ENCODE results near the gene LRRN4.
A peak's percentile ranks its signal among the peaks of the same experiment; 100 is the strongest.

Gene LRRN4

DNA sequence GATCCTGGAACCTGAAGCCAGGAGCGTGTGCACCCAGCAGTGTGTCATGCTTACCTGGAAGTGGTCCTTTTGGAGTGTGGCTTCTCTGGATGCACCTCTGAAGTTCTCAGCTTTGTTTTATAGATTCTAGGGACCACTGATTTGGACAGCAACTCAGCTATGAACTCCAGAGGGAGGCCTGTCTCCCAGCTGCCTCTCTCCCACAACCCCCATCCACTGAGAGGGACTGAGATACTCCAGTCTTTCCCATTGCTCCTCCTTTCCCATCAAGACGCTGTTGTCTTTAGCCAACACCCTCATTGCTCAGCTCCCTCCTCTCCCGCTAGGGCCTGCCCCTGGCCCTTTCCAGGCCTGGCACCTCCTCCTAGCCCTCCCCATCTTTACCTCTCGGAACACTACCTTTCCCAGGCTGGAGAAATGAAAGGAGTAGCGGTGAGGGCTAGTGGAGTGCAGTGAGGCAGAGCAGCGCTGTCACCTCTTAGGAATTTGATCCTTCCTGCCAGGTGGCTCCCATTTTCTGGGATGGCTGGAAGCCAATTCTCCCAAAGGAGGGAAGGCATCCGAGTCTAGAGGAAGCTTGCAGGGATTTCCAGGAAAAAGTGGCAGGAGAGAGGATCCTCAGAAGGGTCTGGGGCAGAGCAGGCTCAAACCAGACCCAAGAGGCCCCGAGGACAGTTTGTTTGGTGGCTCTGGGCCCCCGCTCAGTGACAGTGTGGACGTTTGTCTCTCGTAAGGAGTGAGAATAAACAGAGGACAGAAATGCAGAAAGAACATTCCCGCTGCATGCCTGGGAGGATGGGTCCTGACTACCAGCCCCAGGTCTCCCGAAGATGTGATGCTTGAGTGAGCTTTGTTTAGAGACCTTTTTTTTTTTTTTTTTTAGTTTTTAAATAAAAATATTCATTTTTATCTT, at the start of gene LRRN4:
LRRN4 (minus strand) TSS at position 285 of the 913 bp plus-strand sequence. CDS start 1,261 bp downstream, outside the sequence.
- DNase-seq (ENCODE audit: low spot score) = no peak

DNA sequence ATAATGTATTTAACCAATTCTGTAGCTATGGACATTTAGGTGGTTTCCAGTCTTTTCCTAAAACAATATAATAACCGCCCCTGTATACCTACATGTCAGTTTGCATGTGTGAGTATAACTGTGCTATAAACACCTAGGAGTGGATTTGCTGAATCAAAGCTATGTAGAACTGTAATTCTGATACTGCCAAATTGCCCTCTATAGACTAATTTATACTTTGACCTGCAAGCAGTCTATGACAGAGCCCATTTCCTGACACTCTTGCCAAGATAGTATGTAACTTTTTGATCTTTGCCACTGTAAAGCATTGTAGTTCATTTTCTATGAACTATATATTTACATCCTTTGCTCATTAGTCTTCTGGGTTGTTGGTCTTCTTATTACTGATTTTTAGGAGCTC, 49.4 kb upstream of the LRRN4 start:
- no peak for DNase-seq (ENCODE audit: low spot score)

DNA sequence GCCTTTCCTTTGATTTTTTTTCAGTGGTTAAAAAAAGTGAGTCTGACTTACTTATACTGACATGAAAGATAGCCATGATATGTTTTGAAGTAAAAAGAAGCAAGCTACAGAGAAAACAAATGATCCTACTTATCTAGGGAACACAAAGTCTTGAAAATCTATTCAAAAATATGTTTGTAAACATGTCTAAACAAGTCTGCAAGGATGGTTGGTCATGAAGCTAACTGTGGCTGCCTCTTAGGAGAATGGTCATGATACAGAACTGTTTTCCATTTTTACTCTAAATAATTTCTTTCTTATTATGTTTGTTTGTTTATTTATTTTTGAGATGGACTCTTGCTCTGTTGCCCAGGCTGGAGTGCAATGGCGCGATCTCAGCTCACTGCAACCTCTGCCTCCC, 47.5 kb upstream of the LRRN4 start:
- DNase-seq (ENCODE audit: low spot score) = no peak

DNA sequence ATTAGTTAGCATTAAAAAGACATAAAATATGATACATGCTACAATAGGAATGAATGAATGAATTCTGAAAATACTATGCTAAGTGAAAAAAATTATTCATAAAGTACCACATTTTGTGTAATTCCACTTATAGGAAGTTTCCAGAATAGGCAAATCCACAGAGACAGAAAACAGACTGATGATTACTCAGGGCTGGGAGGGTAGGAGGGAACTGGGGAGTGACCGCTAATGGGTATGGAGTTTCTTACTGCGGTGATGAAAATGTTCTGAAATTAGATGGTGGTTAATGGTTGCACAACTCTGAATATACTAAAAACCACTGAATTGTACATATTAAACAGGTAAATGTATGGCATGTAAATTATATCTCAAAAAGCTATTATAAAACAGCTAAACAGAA, 46.4 kb upstream of the LRRN4 start:
- DNase-seq (ENCODE audit: low spot score) = no peak

DNA sequence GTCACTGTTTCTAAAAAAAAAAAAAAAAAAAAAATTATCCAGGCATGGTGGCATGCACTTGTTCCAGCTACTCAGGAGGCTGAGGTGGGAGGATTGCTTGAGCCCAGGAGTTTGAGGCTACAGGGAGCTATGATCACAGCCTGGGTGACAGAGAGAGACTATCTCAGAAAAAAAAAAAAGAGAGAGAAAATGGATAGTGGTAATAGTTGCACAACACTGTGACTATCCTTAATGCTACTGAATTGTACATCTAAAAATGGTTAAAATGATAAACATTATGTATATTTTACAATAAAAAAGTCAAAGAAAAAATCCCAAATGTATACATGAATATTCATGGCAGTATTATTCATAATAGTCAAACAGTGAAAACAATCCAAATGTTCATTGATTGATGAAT, 46.0 kb upstream of the LRRN4 start:
- no peak for DNase-seq (ENCODE audit: low spot score)

DNA sequence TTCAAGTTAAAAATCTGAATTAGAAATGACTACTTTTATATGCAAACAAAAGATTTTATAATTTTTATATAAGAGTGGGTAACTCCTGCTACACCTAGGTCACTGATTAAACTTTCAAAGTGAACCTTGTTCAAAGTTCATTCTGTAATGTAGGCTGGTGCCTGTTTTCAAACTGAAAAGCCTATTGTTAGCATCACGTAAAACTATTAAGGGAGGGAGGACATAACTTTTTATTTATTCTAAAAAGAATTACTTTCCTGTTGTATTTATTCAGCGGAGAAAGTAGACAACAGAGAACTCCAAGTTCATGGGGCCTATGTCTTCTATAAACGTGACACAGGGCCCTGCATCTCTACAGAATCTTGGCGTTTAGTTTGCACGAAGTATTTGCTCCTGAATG, 41.5 kb upstream of the LRRN4 start:
- DNase-seq (ENCODE audit: low spot score) = no peak

DNA sequence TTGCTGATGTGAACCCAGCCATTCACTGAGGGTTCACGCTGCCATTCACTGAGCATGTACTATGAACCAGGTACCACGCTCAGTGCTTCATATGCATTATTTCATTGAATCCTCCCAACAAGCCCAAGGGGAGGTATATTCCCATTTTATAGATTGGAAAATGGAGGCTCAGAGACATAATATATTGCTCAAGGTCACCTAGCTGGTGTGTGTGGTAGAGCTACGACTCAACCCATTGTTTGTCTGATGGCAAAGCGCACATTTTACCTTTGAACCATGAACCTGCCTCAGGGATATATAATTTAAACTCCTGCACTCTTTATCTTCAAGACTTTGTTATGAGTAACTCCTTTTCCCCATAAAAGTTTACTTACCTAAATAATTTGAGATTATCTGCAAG, 40.7 kb upstream of the LRRN4 start:
- no peak for DNase-seq (ENCODE audit: low spot score)

DNA sequence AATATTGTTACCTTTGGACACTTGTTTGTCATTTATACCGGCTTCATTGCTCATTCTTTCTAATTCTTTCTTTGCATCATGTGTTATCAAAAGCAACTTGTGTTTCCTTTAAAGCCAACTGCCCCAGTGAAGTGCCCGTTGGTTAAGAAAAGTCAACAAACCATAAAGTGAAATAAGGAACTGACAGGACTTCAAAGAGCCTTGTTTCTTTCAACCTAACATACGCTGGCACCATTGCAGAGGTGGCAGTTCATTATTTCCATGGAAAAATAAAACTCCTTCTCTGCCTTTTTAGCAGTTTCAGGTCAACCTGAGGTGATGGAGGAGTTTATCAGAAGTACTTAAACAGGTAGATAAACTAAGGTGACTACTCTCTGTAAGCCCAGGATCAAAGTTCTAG, 40.2 kb upstream of the LRRN4 start:
- DNase-seq (ENCODE audit: low spot score) = no peak

DNA sequence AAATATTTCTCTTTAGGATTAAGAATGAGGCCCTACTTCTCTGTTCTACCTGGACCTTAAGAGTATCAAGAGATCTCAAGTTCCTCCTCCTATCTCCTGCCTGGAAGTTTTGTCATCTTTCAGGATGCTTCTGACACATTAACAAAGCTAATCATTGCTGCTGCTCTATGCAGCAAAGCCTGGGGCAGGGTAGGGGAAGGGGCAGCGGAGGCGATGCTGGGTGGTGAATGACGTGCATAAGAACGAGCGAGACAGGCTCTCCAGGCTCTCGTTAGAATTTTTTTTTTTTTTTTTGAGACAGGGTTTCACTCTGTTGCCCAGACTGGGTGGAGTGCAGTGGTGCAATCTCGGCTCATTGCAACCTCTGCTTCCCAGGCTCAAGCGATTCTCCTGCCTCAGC, 37.8 kb upstream of the LRRN4 start:
- DNase-seq (ENCODE audit: low spot score) = no peak

DNA sequence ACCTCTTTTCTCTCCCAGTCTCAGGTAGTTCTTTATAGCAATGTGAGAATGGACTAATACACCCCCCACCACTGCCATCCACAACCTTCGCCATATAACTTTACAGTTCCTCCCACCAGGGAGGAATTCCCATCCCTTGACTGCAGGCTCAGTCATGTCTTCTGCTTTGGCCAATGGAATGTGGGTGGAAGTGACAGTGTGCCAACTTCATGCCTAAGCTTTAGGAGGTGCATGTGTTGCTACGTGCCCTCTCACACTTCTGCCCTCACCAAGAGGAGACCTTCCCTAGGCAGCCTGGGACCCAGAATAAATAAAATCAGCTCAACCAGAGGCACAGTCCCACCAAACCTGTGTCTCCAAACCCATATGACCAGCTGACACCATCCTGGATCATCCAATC, 33.0 kb upstream of the LRRN4 start:
- no peak for DNase-seq (ENCODE audit: low spot score)

DNA sequence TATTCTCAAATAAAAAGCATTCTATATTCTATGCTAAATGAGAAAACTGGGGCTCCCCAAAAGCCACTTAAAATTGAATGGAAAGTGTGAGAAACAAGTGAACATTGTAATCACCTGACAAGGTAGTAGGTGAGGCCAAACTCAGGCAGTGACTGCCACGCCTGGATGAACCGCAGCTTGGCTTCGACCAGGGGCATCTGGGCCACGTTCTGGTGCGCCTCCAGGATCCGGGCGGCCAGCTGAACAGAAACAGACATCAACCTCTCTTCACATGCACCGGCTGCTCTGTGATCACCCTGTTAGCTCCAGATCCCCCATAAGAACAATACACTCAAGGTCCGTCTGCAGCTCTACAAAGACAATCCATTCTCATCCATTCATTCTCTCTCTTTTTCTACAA, 30.1 kb upstream of the LRRN4 start:
- no peak for DNase-seq (ENCODE audit: low spot score)

DNA sequence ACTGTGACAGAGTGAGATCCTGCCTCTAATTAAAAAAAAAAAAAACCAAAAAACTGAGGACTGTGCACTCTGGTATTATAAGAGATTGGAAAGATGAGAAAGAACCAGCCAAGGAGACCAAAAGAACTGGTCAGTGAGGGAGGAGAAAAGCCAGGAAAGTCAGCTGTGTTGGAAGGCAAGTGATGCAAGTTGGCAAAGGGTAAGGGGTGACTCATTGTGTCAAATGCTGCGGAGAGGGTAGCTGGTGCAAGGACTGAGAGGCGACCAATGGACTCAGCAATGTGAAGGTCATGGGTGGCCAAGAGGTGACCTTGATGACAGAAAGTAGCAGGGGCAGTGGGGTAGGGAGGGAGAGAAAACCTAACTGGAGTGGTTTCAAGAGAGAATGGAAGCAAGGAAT, 27.4 kb upstream of the LRRN4 start:
- DNase-seq (ENCODE audit: low spot score) = no peak

DNA sequence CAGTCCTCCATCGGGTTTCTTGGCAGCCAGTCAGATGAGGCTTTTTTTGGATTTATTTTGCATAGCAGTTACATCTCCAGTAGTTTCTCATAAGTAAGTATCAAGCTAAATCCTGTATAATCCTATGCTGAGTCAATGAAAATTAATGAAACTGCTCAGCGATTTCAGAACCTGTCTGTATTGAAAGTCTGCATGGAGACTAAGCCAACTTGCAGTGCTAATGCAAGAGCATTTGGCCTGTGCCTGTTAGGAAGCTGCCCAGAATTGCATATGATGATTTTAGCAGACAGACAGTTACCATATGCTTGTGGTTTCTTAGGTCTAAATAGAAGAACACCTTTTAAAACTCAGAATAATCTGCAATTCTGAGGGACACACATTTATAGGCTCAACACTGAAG, 25.2 kb upstream of the LRRN4 start:
- no peak for DNase-seq (ENCODE audit: low spot score)

DNA sequence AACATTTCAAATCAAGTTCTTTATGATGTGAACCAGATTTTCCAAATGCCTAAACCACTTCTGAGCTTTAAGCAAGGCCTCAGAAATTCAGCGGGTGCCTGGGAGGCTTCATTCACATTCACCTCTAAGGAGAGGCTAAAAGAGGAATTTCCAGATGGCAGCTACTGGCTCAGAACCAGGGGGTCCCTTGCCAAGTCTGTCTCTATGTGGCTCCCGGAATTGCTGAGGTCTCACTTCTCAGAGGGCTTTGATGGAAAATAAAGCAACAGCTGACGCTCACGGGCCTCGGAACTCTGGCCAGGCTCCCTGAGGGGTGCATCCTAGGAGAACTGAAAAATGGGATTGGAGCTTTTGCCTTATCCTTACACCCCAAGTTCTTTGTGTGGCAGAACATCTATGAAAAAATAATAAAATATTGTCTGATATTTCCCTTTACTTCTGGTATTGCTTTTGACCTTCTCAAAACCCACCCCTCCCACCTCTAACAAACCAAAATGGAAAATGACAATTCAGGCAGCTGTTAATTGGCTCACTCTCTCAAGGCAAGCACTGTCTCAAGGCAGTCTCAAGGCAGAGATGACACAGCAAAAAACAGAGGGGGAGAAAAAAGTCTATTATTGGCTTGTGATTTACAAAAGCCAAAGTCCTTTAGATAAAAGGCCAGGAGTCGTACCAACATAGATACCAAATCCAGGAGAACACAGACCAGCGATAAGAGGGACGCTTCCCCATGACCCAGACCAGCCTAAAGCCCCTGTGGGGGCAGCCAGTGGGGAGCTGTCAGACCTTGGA, 21.8 kb upstream of the LRRN4 start:
- peak; percentile 5 for DNase-seq (ENCODE audit: low spot score)

DNA sequence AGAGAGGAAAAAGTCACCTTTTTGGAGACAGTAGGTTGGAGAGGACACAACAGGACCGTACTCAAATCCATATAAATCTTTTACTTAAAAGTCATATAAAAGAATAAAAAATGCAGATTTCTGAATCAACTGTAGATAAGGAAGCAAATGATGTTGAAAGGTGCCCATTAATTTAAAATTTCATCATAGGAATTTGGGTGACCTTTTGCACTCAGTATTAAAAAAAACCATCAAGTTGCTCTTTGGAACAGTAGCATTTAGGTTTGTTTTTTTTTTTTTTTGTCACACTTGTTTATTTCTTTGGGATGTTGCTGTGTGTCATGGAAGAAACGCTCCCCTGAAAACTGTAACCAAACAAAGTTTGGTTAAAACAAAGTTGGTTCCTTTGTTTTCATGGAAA, 20.9 kb upstream of the LRRN4 start:
- no peak for DNase-seq (ENCODE audit: low spot score)

DNA sequence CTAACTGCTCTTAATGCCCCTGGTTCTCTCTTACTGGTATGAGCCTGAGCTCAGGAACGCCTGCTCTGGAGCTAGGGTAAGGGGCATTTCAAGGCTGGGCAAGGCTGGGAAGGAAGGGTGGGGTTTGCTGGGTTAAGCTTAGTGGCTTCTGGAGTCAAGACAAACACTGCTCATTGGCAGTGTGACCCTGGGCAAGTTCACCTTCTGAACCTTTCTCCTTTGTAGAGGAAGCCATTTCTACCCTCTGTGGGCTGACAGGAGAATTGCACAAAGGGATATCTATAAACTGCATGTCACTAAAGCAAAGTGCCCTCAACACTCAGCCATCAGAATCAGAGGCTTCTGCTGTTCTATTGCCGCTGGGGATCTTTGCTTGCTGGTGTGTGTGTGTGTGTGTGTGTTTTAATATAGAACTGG, 20.3 kb upstream of the LRRN4 start:
- peak; percentile 23 for DNase-seq (ENCODE audit: low spot score)

DNA sequence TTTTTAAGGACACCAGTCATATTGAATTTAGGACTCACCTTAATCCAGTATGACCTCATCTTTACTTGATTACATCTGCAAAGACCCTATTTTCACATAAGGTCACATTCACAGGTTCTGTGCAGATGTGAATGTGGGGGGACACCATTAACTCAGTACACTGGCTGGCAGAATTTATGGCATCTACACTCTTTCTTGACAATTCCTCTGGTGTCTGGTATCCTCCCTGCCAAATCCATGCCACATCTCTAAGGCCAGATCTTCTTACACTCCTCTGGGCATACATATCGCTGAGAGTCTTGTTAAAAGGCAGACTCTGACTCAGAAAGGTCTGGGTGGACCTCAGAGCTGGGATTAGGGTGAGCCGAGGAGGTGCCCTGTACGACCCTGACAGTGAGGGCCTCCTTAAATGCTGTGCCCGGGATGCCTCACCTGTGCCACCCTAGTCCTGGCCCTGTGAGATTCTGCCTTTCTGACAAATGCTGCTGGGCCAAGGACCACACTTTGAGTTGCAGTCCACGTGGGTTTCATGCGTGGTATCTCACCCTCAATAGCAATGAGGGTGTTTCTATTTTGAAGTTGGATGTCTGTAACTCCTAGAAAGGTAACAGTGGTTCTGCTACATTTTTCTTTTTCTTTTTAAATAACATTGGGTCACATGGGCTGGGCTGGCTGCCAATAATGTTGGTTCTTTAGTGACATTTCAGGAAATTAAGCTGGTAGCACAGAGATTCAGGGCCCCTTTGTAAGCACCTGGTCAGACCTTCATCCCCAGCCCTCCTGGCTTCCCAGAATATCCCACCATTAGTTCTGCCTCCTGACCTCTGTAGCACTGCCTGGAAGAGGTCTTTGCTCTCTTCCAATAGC, 17.2 kb upstream of the LRRN4 start:
- no peak for DNase-seq (ENCODE audit: low spot score)

DNA sequence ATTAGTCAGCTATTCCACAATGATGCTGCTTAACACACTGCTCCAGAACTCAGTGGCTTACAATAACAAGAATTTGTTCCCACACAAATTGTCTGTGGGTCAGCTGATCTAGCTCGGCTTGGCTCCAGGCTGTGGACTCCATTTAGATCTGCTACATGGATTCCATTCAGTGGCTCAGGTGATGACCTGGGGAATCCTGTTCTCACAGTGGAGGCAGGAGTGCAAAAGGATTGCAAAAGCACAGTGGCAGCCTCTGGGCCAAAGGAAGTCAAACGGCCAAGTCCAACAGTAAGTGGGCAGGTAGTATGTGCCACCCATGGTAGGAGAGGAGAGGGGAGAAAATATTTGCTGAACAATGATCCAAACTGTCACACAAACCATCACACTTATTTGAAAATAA, 15.8 kb upstream of the LRRN4 start:
- no peak for DNase-seq (ENCODE audit: low spot score)

DNA sequence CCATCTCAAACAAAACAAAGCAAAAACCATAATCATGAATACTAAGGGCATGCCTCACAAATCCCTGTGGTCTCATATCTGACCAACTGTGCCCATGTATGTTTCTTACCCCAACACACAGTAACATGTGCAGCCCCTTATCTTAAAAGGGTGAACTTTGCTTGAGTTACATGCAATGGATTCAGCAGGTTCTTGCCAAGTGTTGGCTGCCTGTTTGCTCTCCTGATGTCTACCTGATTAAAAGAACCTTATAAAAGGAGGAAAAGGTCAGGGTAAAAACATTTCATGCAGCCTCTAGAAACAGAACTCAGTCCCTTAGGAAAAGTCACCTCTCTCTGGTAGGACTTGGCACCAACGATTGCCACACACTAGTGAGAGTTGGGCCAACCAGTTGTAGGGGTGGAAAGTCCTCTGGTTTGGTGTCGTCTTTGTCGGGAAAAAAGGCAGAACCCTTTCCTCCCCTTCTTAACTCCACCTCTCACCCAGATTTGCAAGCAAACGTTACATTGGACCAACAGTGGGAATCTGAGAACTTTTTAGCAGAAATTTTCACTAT, 14.0 kb upstream of the LRRN4 start:
- DNase-seq (ENCODE audit: low spot score) = no peak

DNA sequence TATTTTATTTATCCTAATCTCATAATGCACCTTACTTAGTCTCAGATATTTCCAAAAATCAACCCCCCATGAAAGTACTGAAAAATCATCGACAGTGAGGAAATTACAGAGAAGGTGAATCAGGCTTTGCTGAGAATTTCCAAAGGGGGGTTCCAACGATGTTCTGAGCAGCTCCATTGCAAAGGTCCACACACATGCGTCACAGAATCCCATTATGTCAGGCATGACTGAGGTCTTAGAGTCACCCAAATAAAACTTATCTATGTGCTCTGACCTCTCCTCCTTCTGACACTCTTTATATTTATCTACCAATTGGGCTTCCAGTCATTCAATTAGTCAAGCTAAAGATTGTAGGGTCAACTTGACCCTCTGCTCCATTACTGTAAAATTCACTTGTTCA, 12.7 kb upstream of the LRRN4 start:
- no peak for DNase-seq (ENCODE audit: low spot score)

DNA sequence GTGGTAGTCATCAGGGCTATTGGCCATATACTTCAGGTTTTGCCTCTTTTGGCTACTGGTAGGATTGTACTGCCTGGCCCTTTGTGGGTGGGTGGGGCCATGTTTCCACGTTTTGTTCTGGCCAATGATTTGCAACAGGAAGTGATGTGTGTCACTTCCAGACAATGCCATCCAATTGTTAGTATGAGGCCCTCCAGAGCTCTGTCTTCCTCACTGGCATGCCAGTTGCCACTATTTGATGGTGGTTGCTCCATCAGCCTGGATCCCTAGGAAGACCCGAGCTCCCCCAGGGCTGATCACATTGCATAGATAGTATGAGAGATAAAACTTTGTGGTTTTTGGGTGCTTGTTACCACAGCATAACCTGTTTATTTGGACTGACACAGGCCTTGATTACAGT, 7.7 kb upstream of the LRRN4 start:
- no peak for DNase-seq (ENCODE audit: low spot score)

DNA sequence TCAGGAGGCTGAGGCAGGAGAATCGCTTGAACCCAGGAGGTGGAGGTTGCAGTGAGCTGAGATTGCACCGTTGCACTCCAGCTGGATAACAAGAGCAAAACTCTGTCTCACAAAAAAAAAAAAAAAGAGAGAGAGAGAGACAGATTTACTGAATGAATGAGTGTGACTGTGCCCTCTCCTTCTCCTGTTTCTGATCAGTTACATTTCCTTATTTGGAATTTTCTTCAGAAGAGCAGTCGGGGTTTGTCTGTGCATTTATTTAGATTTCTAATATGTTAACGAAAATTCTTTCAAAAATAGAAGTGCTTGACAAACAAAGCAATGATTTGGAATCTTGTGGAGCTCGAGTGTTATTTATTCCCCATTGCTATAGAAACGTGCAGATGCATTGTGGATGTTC, 6.4 kb upstream of the LRRN4 start:
- no peak for DNase-seq (ENCODE audit: low spot score)

Measured in hematopoietic multipotent progenitor cell treated with erythropoietin and hydrocortisone succinate and interleukin-3 and kit ligand, for 15 days (in vitro differentiated cells).